Thoracic aorta (tissue), 2 donors: Measurements from ENCODE around the gene CLASP2. TPM values are rescaled to one million over a fixed set of nuclear protein-coding genes. Genes with fewer than 3 reads are reported as not detected.

Experiments
- ATAC-seq: fragments of 150-250 bp; one replicate; pipeline ENCODE4 v1.8.0; 2017; ENCODE audit warnings: low read depth; ENCODE audit not compliant: insufficient number of reproducible peaks, low FRiP score
- DNase-seq: peaks from one replicate; pipeline ENCODE4 v3.0.0-alpha.2; 2020; ENCODE audit warnings: low spot score
- H3K27ac ChIP-seq, 2 donors: fragments of 200-600 bp; sonication (generic); 1 replicate in 1 of 2; 2 replicates in 1 of 2; pipeline ENCODE4 v1.5.1; 2016; ENCODE audit warnings: mild to moderate bottlenecking in 2 of 2, moderate library complexity in 2 of 2
- H3K27me3 ChIP-seq: fragments of 200-600 bp; sonication (generic); replicated peaks from 2 replicates; pipeline ENCODE4 v1.6.0; 2016; ENCODE audit warnings: mild to moderate bottlenecking; ENCODE audit not compliant: insufficient read depth
- H3K36me3 ChIP-seq: fragments of 200-600 bp; sonication (generic); one replicate; pipeline ENCODE4 v1.5.1; 2016
- H3K4me1 ChIP-seq, 2 donors: fragments of 200-600 bp; sonication (generic); 1 replicate in 1 of 2; 2 replicates in 1 of 2; pipeline versions ENCODE4 v1.5.1 to v1.6.0; 2016; ENCODE audit warnings: low read depth in 2 of 2, mild to moderate bottlenecking in 1 of 2; ENCODE audit not compliant: control insufficient read depth in 1 of 2
- H3K4me3 ChIP-seq: fragments of 200-600 bp; sonication (generic); 2 replicates; pipeline ENCODE4 v1.5.1; 2016; ENCODE audit warnings: mild to moderate bottlenecking
- H3K9me3 ChIP-seq: fragments of 200-600 bp; sonication (generic); 2 replicates; pipeline ENCODE4 v1.5.1; 2016
- total RNA-seq, 2 donors: library from RNA; depleted of rRNA; stranded (reverse); fragments of >200 nt; gene quantifications; one replicate each; pipeline versions ENCODE4 v1.1.0 to v1.2.3, GENCODE V29; 2016
- TF ChIP-seq, protein P1 (sequence below): fragments of 200-600 bp; sonication (generic); IDR thresholded peaks from one replicate; pipeline ENCODE4 v1.5.1; 2019; ENCODE audit warnings: antibody characterized with exemption

CLASP2 gene
- total RNA-seq, 2 donors from 2014 or later, result 122 to 126 TPM

DNA sequence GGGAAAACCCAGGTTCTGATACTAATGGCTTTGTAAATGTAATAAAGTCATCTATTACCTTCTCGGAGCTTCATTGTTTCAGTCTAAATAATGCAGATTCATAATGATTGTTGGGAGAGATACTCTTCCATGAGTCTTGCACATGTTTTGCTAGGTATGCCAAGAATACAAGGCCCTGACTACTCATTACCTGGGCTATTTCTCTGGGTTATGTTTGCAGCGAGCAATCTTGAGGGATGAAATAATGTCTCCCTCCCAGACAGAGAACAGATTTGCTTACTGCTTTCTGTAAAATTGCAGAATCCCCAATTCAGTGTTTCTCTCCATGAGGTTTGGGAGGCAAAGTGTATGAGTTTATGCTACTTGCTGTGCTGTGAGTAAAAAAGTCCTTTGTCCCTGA is 6.2 kb upstream of the CLASP2 start:
- no peak overlapping the region for H3K27ac ChIP-seq
- TF ChIP-seq, protein P1, sequence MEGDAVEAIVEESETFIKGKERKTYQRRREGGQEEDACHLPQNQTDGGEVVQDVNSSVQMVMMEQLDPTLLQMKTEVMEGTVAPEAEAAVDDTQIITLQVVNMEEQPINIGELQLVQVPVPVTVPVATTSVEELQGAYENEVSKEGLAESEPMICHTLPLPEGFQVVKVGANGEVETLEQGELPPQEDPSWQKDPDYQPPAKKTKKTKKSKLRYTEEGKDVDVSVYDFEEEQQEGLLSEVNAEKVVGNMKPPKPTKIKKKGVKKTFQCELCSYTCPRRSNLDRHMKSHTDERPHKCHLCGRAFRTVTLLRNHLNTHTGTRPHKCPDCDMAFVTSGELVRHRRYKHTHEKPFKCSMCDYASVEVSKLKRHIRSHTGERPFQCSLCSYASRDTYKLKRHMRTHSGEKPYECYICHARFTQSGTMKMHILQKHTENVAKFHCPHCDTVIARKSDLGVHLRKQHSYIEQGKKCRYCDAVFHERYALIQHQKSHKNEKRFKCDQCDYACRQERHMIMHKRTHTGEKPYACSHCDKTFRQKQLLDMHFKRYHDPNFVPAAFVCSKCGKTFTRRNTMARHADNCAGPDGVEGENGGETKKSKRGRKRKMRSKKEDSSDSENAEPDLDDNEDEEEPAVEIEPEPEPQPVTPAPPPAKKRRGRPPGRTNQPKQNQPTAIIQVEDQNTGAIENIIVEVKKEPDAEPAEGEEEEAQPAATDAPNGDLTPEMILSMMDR, result no peak
- no peaks in the 10 kb centered on the region for H3K36me3 ChIP-seq
- no peak overlapping the region for H3K4me3 ChIP-seq
- no peaks in the 10 kb centered on the region for H3K9me3 ChIP-seq
- peaks cover 15 to 23% of the 10 kb centered on the region in 2 donors for H3K4me1 ChIP-seq
- ATAC-seq (no peak), DNase-seq (no peak)
- no peaks in the 10 kb centered on the region for H3K27me3 ChIP-seq

DNA sequence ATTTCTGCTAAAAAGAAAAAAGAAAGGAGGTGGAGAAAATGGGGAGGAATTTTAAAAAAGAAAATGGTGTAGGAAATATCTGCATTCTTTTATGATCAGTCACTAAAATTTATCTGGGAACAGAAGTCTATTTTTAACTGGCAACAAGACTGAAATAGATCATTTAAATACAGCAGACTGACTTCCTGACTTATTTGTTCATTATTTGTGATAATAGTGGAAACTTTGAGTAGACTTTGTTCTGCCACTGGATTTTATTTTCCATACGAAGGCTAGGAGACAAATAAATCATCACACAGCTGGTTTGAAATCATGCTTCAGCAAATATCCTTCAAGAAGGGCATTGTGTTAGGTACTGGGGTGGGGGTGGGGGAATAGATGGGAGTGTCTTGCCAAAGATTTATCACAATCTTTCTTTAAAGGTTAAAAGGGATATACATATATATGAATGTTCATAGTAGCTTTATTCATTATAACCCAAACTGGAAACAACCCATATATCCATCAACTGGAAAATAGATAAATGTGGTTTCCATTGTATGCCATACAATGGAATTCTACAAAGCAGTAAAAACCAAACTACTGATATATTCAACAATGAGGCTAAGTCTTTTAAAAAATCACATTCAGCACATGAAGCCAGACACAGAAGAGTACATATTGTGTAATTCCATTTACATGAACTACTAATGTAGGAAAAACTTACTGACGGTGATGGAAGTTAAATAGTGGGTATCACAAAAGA is 4.7 kb upstream of the CLASP2 start:
- peak; percentile 24 for ATAC-seq
- DNase-seq, result no peak
- TF ChIP-seq, protein P1, result no peak
- no peaks in the 10 kb centered on the region for H3K36me3 ChIP-seq
- H3K27ac ChIP-seq, result peak overlapping the region; percentile 71 to 91
- H3K4me1 ChIP-seq, result peaks cover 18 to 29% of the 10 kb centered on the region in 2 donors
- peak overlapping the region; percentile 37 for H3K4me3 ChIP-seq
- no peaks in the 10 kb centered on the region for H3K27me3 ChIP-seq
- H3K9me3 ChIP-seq, result no peaks in the 10 kb centered on the region

DNA sequence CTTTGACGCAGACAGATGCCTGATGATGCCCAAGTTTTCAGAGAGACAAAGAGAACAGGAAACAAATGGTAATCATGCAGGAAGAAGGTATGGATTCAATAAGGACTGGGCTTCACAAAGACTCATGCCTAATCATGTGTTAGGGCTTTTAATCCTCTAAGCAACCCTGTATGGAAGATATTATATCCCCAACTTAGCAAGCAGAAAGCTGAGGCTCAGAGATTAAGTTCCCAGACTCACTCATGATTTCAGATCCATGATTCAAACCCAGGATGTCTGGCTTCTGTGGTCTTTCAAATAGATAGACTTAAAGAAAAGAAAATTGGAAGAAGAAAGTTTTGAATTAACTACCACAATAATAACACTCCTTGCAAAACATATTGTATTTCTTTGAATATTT is 4.1 kb upstream of the CLASP2 start:
- Histone ChIP-seq H3K27me3 (no peaks in the 10 kb centered on the region), H3K36me3 (no peaks in the 10 kb centered on the region), H3K4me3 (peak overlapping the region; percentile 37), H3K9me3 (no peaks in the 10 kb centered on the region), H3K4me1 (peaks cover 18 to 29% of the 10 kb centered on the region in 2 donors), H3K27ac (peak overlapping the region; percentile 71 to 91)
- DNase-seq, result no peak
- no peak for ATAC-seq
- TF ChIP-seq, protein P1, result no peak

DNA sequence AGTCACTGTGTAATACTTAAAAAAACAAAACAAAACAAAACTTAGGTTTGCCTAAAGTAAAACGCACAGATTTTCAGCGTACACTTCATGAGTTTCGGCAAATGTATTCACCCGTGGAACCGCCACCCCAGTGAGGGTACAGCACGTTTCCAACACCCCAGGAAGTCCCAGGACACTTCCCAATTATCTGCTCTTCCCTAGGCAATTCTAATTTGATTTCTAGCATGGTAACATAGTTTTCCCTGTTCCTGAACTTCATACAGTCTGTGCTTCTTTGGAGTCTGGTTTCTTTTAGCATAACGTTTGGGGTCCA is 497 bp upstream of the CLASP2 start:
- ATAC-seq (no peak), DNase-seq (no peak)
- H3K4me1 ChIP-seq, result peaks cover 25 to 53% of the 10 kb centered on the region in 2 donors
- no peaks in the 10 kb centered on the region for H3K36me3 ChIP-seq
- H3K27me3 ChIP-seq, result no peaks in the 10 kb centered on the region
- H3K27ac ChIP-seq, result peak overlapping the region; percentile 95 to 99
- TF ChIP-seq, protein P1, result no peak
- H3K9me3 ChIP-seq, result no peaks in the 10 kb centered on the region
- H3K4me3 ChIP-seq, result peak overlapping the region; percentile 88

DNA sequence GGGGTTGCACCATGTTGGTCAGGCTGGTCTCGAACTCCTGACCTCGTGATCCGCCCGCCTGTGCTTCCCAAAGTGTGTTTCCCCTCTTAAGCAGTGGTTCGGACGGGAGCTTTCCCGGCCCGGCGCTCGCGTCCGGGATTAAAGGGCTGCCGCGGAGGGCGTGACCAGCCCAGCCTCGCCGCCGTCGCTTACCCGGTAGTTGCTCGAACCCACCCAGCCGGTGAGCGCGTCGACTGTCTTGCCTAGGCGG is 513 bp downstream of the CLASP2 start:
- no peaks in the 10 kb centered on the region for H3K27me3 ChIP-seq
- H3K9me3 ChIP-seq, result no peaks in the 10 kb centered on the region
- no peaks in the 10 kb centered on the region for H3K36me3 ChIP-seq
- ATAC-seq (peak; percentile 21), DNase-seq (no peak)
- peak overlapping the region; percentile 88 for H3K4me3 ChIP-seq
- peak overlapping the region; percentile 95 to 99 for H3K27ac ChIP-seq
- TF ChIP-seq, protein P1, result no peak
- peaks cover 18 to 44% of the 10 kb centered on the region in 2 donors for H3K4me1 ChIP-seq
